SK-N-SH (cell line): ENCODE results near the gene RTN4. TPM values are rescaled to one million over a fixed set of nuclear protein-coding genes. Genes with fewer than 3 reads are reported as not detected.

Source experiments
- CTCF ChIA-PET: fragments of 300-600, 350-600 bp; formaldehyde crosslinking; extraction: SDS; loops from one replicate; lab custom pipeline; 2021; lab: Yijun Ruan, JAX
- POLR2A ChIA-PET: fragments of 350-600 bp; sonication (Branson Sonifier 250); formaldehyde crosslinking; extraction: SDS; loops from one replicate; lab custom pipeline; 2020; ENCODE audit warnings: antibody characterized with exemption, inconsistent platforms; lab: Yijun Ruan, JAX
- DNase-seq: peaks from one replicate; pipeline ENCODE4 v3.0.0; 2012
- H2AFZ ChIP-seq: fragments of 200-600 bp; sonication (generic); 2 replicates; pipeline ENCODE4 v1.8.1; 2016; ENCODE audit warnings: antibody characterized with exemption, mild to moderate bottlenecking, low read depth
- H3F3A ChIP-seq: fragments of 200-600 bp; sonication (generic); replicated peaks from 2 replicates; pipeline ENCODE3; 2016; ENCODE audit warnings: antibody characterized with exemption, mild to moderate bottlenecking; ENCODE audit not compliant: insufficient read depth
- H3K27ac ChIP-seq, 2 experiments: fragments of 200-500 bp in 1 of 2; fragments of 200-600 bp in 1 of 2; sonication (Bioruptor generic) in 1 of 2; sonication (generic), shearing (Covaris generic) in 1 of 2; 2 replicates each; pipeline versions ENCODE4 v1.5.1 to v1.6.1; 2014 to 2016; ENCODE audit warnings: low read depth in 2 of 2, inconsistent platforms in 1 of 2, low read length in 1 of 2, mild to moderate bottlenecking in 1 of 2, mixed read lengths in 1 of 2
- H3K27me3 ChIP-seq: fragments of 200-600 bp; sonication (generic), shearing (Covaris generic); 2 replicates; pipeline ENCODE4 v1.6.1; 2016; ENCODE audit warnings: mixed run types; ENCODE audit not compliant: insufficient read depth
- H3K36me3 ChIP-seq, 2 experiments: fragments of 200-500 bp in 1 of 2; fragments of 200-600 bp in 1 of 2; sonication (Bioruptor generic) in 1 of 2; sonication (generic) in 1 of 2; replicated peaks in 1 of 2; 2 replicates each; pipeline versions ENCODE3 to v1.5.1; 2014 to 2016; ENCODE audit warnings: low read length in 1 of 2, mild to moderate bottlenecking in 1 of 2; ENCODE audit not compliant: insufficient read depth in 2 of 2, control insufficient read depth in 1 of 2
- H3K4me1 ChIP-seq, 2 experiments: fragments of 200-500 bp in 1 of 2; fragments of 200-600 bp in 1 of 2; sonication (Bioruptor generic) in 1 of 2; sonication (generic), shearing (Covaris generic) in 1 of 2; 2 replicates each; pipeline versions ENCODE4 v1.5.1 to v1.6.1; 2014 to 2016; ENCODE audit warnings: low read depth in 1 of 2, low read length in 1 of 2, mixed run types in 1 of 2; ENCODE audit not compliant: insufficient read depth in 2 of 2, control insufficient read depth in 1 of 2
- H3K4me2 ChIP-seq: fragments of 200-600 bp; sonication (generic), shearing (Covaris generic); 2 replicates; pipeline ENCODE4 v1.6.1; 2017; ENCODE audit warnings: mixed run types
- H3K4me3 ChIP-seq, 2 experiments: fragments of 200-500 bp in 1 of 2; fragments of 200-600 bp in 1 of 2; sonication (Bioruptor generic) in 1 of 2; sonication (generic), shearing (Covaris generic) in 1 of 2; 2 replicates each; pipeline versions ENCODE4 v1.5.1 to v1.8.1; 2014 to 2016; ENCODE audit warnings: low read depth in 2 of 2, inconsistent platforms in 1 of 2, low read length in 1 of 2, mild to moderate bottlenecking in 1 of 2, mixed read lengths in 1 of 2, moderate library complexity in 1 of 2
- H3K79me2 ChIP-seq: fragments of 200-600 bp; sonication (generic); 2 replicates; pipeline ENCODE4 v1.8.1; 2017; ENCODE audit warnings: mild to moderate bottlenecking; ENCODE audit not compliant: insufficient read depth
- H3K9ac ChIP-seq: fragments of 200-600 bp; sonication (generic); 2 replicates; pipeline ENCODE4 v1.6.1; 2017; ENCODE audit warnings: mixed run types
- H3K9me2 ChIP-seq: fragments of 200-600 bp; sonication (generic); 2 replicates; pipeline ENCODE4 v1.6.1; 2017; ENCODE audit warnings: mixed run types
- H3K9me3 ChIP-seq: fragments of 200-600 bp; sonication (generic); 2 replicates; pipeline ENCODE4 v1.6.1; 2017; ENCODE audit warnings: mixed run types, mild to moderate bottlenecking, moderate library complexity
- H4K20me1 ChIP-seq: fragments of 200-600 bp; sonication (generic); 2 replicates; pipeline ENCODE4 v1.6.1; 2017; ENCODE audit warnings: mild to moderate bottlenecking, mixed run types; ENCODE audit not compliant: insufficient read depth
- FOXJ3 ChIP-seq: sonication (generic); formaldehyde crosslinking; IDR thresholded peaks from 2 replicates; pipeline ENCODE4 v1.5.1; 2020; ENCODE audit warnings: mild to moderate bottlenecking, missing genetic modification reagents
- MEF2A ChIP-seq: IDR thresholded peaks from 2 replicates; pipeline ENCODE4 v1.4.0; 2012; ENCODE audit warnings: low read depth, borderline replicate concordance
- NFIC ChIP-seq: IDR thresholded peaks from 2 replicates; pipeline ENCODE4 v1.4.0; 2012; ENCODE audit warnings: borderline replicate concordance
- POLR2AphosphoS5 ChIP-seq: IDR thresholded peaks from 2 replicates; pipeline ENCODE4 v1.6.1; 2012; ENCODE audit warnings: low read depth, low read length
- RAD21 ChIP-seq: IDR thresholded peaks from 2 replicates; pipeline ENCODE4 v1.6.1; 2012; ENCODE audit warnings: mild to moderate bottlenecking, low read length
- RCOR1 ChIP-seq: fragments of 150-350 bp; IDR thresholded peaks from 2 replicates; pipeline ENCODE4 v1.6.1; 2017; ENCODE audit warnings: antibody characterized with exemption, low read length
- TCF12 ChIP-seq: IDR thresholded peaks from 2 replicates; pipeline ENCODE4 v1.4.0; 2012
- WGBS: methylation state at CpG from one replicate; pipeline ENCODE4 v1.1.6; 2017; ENCODE audit warnings: low lambda C conversion rate; 5-methylcytosine and 5-hydroxymethylcytosine counted together
- polyA plus RNA-seq, 3 experiments: library from polyadenylated mRNA; depleted of rRNA; stranded (reverse); fragments of >200 nt; gene quantifications; 2 replicates each; pipeline ENCODE4 v1.2.3, GENCODE V29; 2012
- TF ChIP-seq, protein P1 (sequence below): IDR thresholded peaks from 2 replicates; pipeline ENCODE4; 2012
- TF ChIP-seq, protein P2 (sequence below): fragments of 150-350 bp; IDR thresholded peaks from 2 replicates; pipeline ENCODE4 v1.6.1; 2016; ENCODE audit warnings: mild to moderate bottlenecking, low read depth, low read length
- TF ChIP-seq, protein P3 (sequence below): IDR thresholded peaks from 2 replicates; pipeline ENCODE4 v1.4.0; 2012; ENCODE audit warnings: low read depth
- TF ChIP-seq, protein P4 (sequence below): fragments of 200-600 bp; sonication (generic); IDR thresholded peaks from 2 replicates; pipeline ENCODE4 v1.6.1; 2017; ENCODE audit warnings: antibody characterized with exemption, mild to moderate bottlenecking, moderate library complexity

The RTN4 gene
- polyA plus RNA-seq, 1 of the 3 experiments (the other 2 are of a cell fraction), result 315 TPM

DNA sequence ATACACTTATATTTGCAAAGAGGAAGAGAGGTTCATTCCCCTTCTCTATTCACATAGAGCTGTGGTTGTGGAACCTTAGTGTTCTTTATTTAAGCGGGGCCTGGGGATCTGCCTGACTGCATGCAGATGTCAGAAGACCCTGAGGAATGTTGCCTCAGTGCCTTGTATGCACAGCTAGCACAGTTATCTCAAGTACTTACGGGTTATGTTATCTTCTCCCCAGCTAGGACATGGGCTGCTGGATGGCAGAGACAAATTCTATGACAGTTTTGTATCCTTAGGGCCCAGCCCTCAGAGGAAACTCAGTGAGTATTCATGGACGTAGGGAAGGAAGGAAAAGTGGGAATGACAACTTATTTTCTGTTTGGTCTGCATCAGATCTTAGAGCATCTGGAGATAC lies 37.7 kb upstream of the RTN4 start:
- no peak for DNase-seq
- Histone ChIP-seq H3K27ac (no peak overlapping the region), H3K9me2 (no peaks in the 10 kb centered on the region), H3K9me3 (no peaks in the 10 kb centered on the region), H2AFZ (no peak overlapping the region), H4K20me1 (no peaks in the 10 kb centered on the region), H3F3A (peaks cover 4% of the 10 kb centered on the region), H3K4me1 (peaks cover 0 to 6% of the 10 kb centered on the region in 2 experiments; a peak in 1 of 4 replicates), H3K27me3 (no peaks in the 10 kb centered on the region), H3K4me3 (no peak overlapping the region), H3K36me3 (no peaks in the 10 kb centered on the region), H3K79me2 (no peaks in the 10 kb centered on the region), H3K9ac (no peak overlapping the region), H3K4me2 (no peak overlapping the region)
- 95% methylated on average over 3 of the region's 3 CpGs for WGBS
- TF ChIP-seq, protein P1, sequence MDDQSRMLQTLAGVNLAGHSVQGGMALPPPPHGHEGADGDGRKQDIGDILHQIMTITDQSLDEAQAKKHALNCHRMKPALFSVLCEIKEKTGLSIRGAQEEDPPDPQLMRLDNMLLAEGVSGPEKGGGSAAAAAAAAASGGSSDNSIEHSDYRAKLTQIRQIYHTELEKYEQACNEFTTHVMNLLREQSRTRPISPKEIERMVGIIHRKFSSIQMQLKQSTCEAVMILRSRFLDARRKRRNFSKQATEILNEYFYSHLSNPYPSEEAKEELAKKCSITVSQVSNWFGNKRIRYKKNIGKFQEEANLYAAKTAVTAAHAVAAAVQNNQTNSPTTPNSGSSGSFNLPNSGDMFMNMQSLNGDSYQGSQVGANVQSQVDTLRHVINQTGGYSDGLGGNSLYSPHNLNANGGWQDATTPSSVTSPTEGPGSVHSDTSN, result no peak
- TF ChIP-seq POLR2AphosphoS5 (no peak), TCF12 (no peak), NFIC (no peak), MEF2A (no peak), RAD21 (no peak), FOXJ3 (CRISPR knock-in tag) (no peak), RCOR1 (no peak)
- TF ChIP-seq, protein P2, sequence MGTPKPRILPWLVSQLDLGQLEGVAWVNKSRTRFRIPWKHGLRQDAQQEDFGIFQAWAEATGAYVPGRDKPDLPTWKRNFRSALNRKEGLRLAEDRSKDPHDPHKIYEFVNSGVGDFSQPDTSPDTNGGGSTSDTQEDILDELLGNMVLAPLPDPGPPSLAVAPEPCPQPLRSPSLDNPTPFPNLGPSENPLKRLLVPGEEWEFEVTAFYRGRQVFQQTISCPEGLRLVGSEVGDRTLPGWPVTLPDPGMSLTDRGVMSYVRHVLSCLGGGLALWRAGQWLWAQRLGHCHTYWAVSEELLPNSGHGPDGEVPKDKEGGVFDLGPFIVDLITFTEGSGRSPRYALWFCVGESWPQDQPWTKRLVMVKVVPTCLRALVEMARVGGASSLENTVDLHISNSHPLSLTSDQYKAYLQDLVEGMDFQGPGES, result no peak
- TF ChIP-seq, protein P3, sequence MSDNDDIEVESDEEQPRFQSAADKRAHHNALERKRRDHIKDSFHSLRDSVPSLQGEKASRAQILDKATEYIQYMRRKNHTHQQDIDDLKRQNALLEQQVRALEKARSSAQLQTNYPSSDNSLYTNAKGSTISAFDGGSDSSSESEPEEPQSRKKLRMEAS, result no peak
- TF ChIP-seq, protein P4, sequence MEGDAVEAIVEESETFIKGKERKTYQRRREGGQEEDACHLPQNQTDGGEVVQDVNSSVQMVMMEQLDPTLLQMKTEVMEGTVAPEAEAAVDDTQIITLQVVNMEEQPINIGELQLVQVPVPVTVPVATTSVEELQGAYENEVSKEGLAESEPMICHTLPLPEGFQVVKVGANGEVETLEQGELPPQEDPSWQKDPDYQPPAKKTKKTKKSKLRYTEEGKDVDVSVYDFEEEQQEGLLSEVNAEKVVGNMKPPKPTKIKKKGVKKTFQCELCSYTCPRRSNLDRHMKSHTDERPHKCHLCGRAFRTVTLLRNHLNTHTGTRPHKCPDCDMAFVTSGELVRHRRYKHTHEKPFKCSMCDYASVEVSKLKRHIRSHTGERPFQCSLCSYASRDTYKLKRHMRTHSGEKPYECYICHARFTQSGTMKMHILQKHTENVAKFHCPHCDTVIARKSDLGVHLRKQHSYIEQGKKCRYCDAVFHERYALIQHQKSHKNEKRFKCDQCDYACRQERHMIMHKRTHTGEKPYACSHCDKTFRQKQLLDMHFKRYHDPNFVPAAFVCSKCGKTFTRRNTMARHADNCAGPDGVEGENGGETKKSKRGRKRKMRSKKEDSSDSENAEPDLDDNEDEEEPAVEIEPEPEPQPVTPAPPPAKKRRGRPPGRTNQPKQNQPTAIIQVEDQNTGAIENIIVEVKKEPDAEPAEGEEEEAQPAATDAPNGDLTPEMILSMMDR, result no peak
- CTCF ChIA-PET, result interaction anchor here (0.9 kb wide), 1 partner anchor 39 kb away, joined by 3 read pairs; no protein-coding TSS in a partner anchor
- POLR2A ChIA-PET, result no interaction called here

DNA sequence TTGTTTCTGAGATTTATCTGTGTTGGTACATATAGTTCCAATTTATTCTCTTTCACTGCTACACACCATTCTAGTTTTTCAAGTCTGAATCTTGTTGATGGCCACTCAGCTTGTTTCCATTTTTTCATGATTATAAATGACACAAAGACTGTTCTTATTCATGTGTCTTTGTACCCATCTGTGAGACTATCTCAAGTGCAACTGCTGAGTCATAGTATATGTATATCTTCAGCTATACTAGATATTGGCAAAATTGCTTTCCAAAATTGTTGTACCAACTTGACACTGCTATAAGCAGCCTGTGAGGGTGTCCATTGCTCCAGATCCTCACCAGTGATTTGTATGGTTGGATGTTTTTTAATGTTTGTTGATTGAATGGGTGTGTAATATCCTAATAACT lies 37.2 kb upstream of the RTN4 start:
- no peaks in the 10 kb centered on the region for H3K9me3 ChIP-seq
- no peaks in the 10 kb centered on the region for H3K36me3 ChIP-seq
- TF ChIP-seq, protein P2, result no peak
- CTCF ChIA-PET, result interaction anchor here (0.9 kb wide), 1 partner anchor 39 kb away, joined by 3 read pairs; no protein-coding TSS in a partner anchor
- H4K20me1 ChIP-seq, result no peaks in the 10 kb centered on the region
- H3K4me1 ChIP-seq, result peaks cover 0 to 1% of the 10 kb centered on the region in 2 experiments; a peak in 1 of 4 replicates
- H3K4me3 ChIP-seq, result no peak overlapping the region
- H2AFZ ChIP-seq, result no peak overlapping the region; the same call in 1 of the 2 replicates
- no peaks in the 10 kb centered on the region for H3K9me2 ChIP-seq
- no peak for DNase-seq
- H3K4me2 ChIP-seq, result no peak overlapping the region
- H3K79me2 ChIP-seq, result no peaks in the 10 kb centered on the region
- POLR2A ChIA-PET, result no interaction called here
- H3K9ac ChIP-seq, result no peak overlapping the region
- no peaks in the 10 kb centered on the region for H3K27me3 ChIP-seq
- H3K27ac ChIP-seq, result no peak overlapping the region
- H3F3A ChIP-seq, result no peaks in the 10 kb centered on the region
